H1 (cell line): ENCODE results near the gene PCDHGA3. TPM values are rescaled to one million over a fixed set of nuclear protein-coding genes. Genes with fewer than 3 reads are reported as not detected.

Source experiments
- CTCF ChIA-PET: fragments of 300-600 bp; sonication (Branson Sonifier 250); formaldehyde crosslinking; loops from one replicate; lab custom pipeline; 2021; ENCODE audit not compliant: partially characterized antibody; lab: Charles Lee
- POLR2A ChIA-PET: fragments of 300-600 bp; sonication (Branson Sonifier 250); formaldehyde crosslinking; loops from one replicate; lab custom pipeline; 2021; ENCODE audit warnings: inconsistent platforms; ENCODE audit not compliant: partially characterized antibody; lab: Charles Lee
- DNase-seq, 2 experiments: peaks; one replicate each; pipeline versions ENCODE4 v3.0.0 to v3.0.0-alpha.2; 2010 to 2022; ENCODE audit warnings: low spot score in 2 of 2, low read depth in 1 of 2, mixed read lengths in 1 of 2
- FAIRE-seq: peaks from 2 replicates; lab custom pipeline; 2011; peaks lifted over from hg19 to GRCh38; lab: Jason Lieb, UNC
- H2AFZ ChIP-seq: 2 replicates; pipeline ENCODE4 v1.8.1; 2012; ENCODE audit warnings: low read length, inconsistent platforms
- H2AK5ac ChIP-seq: 2 replicates; pipeline ENCODE4 v1.6.1; 2013; ENCODE audit warnings: low read depth, low read length
- H2BK120ac ChIP-seq: replicated peaks from 2 replicates; pipeline ENCODE3; 2013; ENCODE audit warnings: low read depth, low read length, inconsistent platforms
- H2BK12ac ChIP-seq: 2 replicates; pipeline ENCODE4 v1.6.1; 2013; ENCODE audit warnings: low read depth, low read length
- H2BK15ac ChIP-seq: 2 replicates; pipeline ENCODE4 v1.6.1; 2013; ENCODE audit warnings: low read length
- H2BK20ac ChIP-seq: 2 replicates; pipeline ENCODE4 v1.6.1; 2013; ENCODE audit warnings: low read length
- H2BK5ac ChIP-seq: 2 replicates; pipeline ENCODE4 v1.6.1; 2013; ENCODE audit warnings: low read depth, low read length
- H3K14ac ChIP-seq: 2 replicates; pipeline ENCODE4 v1.6.1; 2013; ENCODE audit warnings: inconsistent platforms; ENCODE audit not compliant: insufficient read length
- H3K18ac ChIP-seq: 2 replicates; pipeline ENCODE4 v1.6.1; 2013; ENCODE audit warnings: low read length; ENCODE audit errors: extremely low read depth
- H3K23ac ChIP-seq: 2 replicates; pipeline ENCODE4 v1.6.1; 2013; ENCODE audit warnings: inconsistent platforms; ENCODE audit not compliant: insufficient read length
- H3K23me2 ChIP-seq: 2 replicates; pipeline ENCODE4 v1.6.1; 2013; ENCODE audit warnings: low read depth, low read length
- H3K27ac ChIP-seq: 2 replicates; pipeline ENCODE4 v1.6.1; 2011; ENCODE audit warnings: low read depth, low read length, inconsistent platforms
- H3K27me3 ChIP-seq, 4 experiments: replicated peaks in 1 of 4; 1 replicate in 1 of 4; 2 replicates in 3 of 4; pipeline versions ENCODE4 v1.6.1 to v1.8.1; 2011 to 2013; ENCODE audit warnings: low read length in 3 of 4, mild to moderate bottlenecking in 3 of 4, inconsistent platforms in 2 of 4, mixed read lengths in 2 of 4, moderate library complexity in 1 of 4; ENCODE audit not compliant: control insufficient read depth in 3 of 4, insufficient read depth in 3 of 4; ENCODE audit errors: extremely low read depth in 1 of 4
- H3K36me3 ChIP-seq, 4 experiments: 2 replicates each; pipeline versions ENCODE4 v1.6.1 to v1.8.1; 2011 to 2013; ENCODE audit warnings: mild to moderate bottlenecking in 4 of 4, low read length in 3 of 4, moderate library complexity in 2 of 4, control low read depth in 1 of 4, inconsistent platforms in 1 of 4; ENCODE audit not compliant: insufficient read depth in 4 of 4, control insufficient read depth in 2 of 4
- H3K4ac ChIP-seq: replicated peaks from 2 replicates; pipeline ENCODE3; 2013; ENCODE audit warnings: low read length, low read depth, mixed read lengths, inconsistent platforms; ENCODE audit not compliant: insufficient read length
- H3K4me1 ChIP-seq, 4 experiments: replicated peaks in 1 of 4; 1 replicate in 1 of 4; 2 replicates in 3 of 4; pipeline versions ENCODE4 v1.6.1 to v1.8.1; 2011 to 2013; ENCODE audit warnings: low read length in 3 of 4, inconsistent platforms in 2 of 4, mixed read lengths in 1 of 4; ENCODE audit not compliant: insufficient read depth in 4 of 4, control insufficient read depth in 3 of 4
- H3K4me2 ChIP-seq, 2 experiments: 2 replicates each; pipeline versions ENCODE4 v1.6.1 to v1.8.1; 2011 to 2013; ENCODE audit warnings: low read depth in 2 of 2, low read length in 2 of 2, control low read depth in 1 of 2, inconsistent platforms in 1 of 2, mild to moderate bottlenecking in 1 of 2; ENCODE audit not compliant: insufficient read depth in 1 of 2
- H3K4me3 ChIP-seq, 4 experiments: fragments of 200-600, 300-600 bp in 1 of 4; sonication (generic), shearing (Covaris generic), sonication (Bioruptor Twin) in 1 of 4; 2 replicates each; pipeline versions ENCODE4 v1.5.1 to v1.8.1; 2011 to 2016; ENCODE audit warnings: low read length in 4 of 4, low read depth in 3 of 4, control low read depth in 2 of 4, inconsistent platforms in 2 of 4, mild to moderate bottlenecking in 2 of 4, mixed read lengths in 1 of 4, moderate library complexity in 1 of 4; ENCODE audit not compliant: insufficient read depth in 2 of 4; ENCODE audit errors: extremely low read depth in 1 of 4
- H3K56ac ChIP-seq: replicated peaks from 2 replicates; pipeline ENCODE3; 2013; ENCODE audit warnings: low read depth, mild to moderate bottlenecking, mixed read lengths, low read length, inconsistent platforms; ENCODE audit not compliant: insufficient read length
- H3K79me1 ChIP-seq: 2 replicates; pipeline ENCODE4 v1.6.1; 2013; ENCODE audit warnings: low read depth, low read length, control low read depth
- H3K79me2 ChIP-seq, 2 experiments: 2 replicates each; pipeline versions ENCODE4 v1.6.1 to v1.8.1; 2012 to 2013; ENCODE audit warnings: low read length in 2 of 2, mild to moderate bottlenecking in 2 of 2, inconsistent platforms in 1 of 2; ENCODE audit not compliant: insufficient read depth in 2 of 2, control insufficient read depth in 1 of 2
- H3K9ac ChIP-seq, 4 experiments: replicated peaks in 1 of 4; 1 replicate in 1 of 4; 2 replicates in 3 of 4; pipeline versions ENCODE4 v1.6.1 to v1.8.1; 2011 to 2013; ENCODE audit warnings: low read depth in 3 of 4, low read length in 3 of 4, control low read depth in 2 of 4, mild to moderate bottlenecking in 2 of 4, moderate library complexity in 2 of 4, inconsistent platforms in 1 of 4; ENCODE audit errors: extremely low read depth in 1 of 4
- H3K9me3 ChIP-seq, 2 experiments: 2 replicates each; pipeline versions ENCODE4 v1.6.1 to v1.8.1; 2012 to 2013; ENCODE audit warnings: mild to moderate bottlenecking in 2 of 2, moderate library complexity in 2 of 2, control low read depth in 1 of 2, inconsistent platforms in 1 of 2, low read depth in 1 of 2, low read length in 1 of 2, mixed read lengths in 1 of 2; ENCODE audit not compliant: insufficient read depth in 2 of 2
- H4K20me1 ChIP-seq, 2 experiments: replicated peaks in 1 of 2; 2 replicates each; pipeline versions ENCODE3 to v1.8.1; 2011 to 2013; ENCODE audit warnings: inconsistent platforms in 2 of 2, low read length in 2 of 2, mild to moderate bottlenecking in 1 of 2; ENCODE audit not compliant: insufficient read depth in 2 of 2, control insufficient read depth in 1 of 2
- H4K5ac ChIP-seq: 2 replicates; pipeline ENCODE4 v1.6.1; 2013; ENCODE audit warnings: low read length, low read depth, mixed read lengths, inconsistent platforms; ENCODE audit not compliant: insufficient read length
- H4K8ac ChIP-seq: 2 replicates; pipeline ENCODE4 v1.8.0; 2013; ENCODE audit warnings: mild to moderate bottlenecking, moderate library complexity, low read length, inconsistent platforms; ENCODE audit not compliant: insufficient read depth; ENCODE audit errors: extremely low read depth
- H4K91ac ChIP-seq: replicated peaks from 2 replicates; pipeline ENCODE3; 2013; ENCODE audit warnings: low read length, mixed read lengths, inconsistent platforms; ENCODE audit not compliant: insufficient read length
- BACH1 ChIP-seq: IDR thresholded peaks from 2 replicates; pipeline ENCODE4 v1.6.1; 2012; ENCODE audit warnings: low read length, improper control_type of control experiment
- EP300 ChIP-seq, 2 experiments: IDR thresholded peaks; 1 replicate in 1 of 2; 2 replicates in 1 of 2; pipeline ENCODE4 v1.6.1; 2011 to 2012; ENCODE audit warnings: low read depth in 2 of 2, low read length in 2 of 2, mild to moderate bottlenecking in 2 of 2, borderline replicate concordance in 1 of 2, inconsistent platforms in 1 of 2, moderate library complexity in 1 of 2
- HDAC2 ChIP-seq, 2 experiments: fragments of 300-600 bp in 1 of 2; sonication (generic) in 1 of 2; IDR thresholded peaks; 2 replicates each; pipeline ENCODE4 v1.6.1; 2011 to 2012; ENCODE audit warnings: low read depth in 2 of 2, low read length in 2 of 2, mild to moderate bottlenecking in 2 of 2, moderate library complexity in 2 of 2, borderline replicate concordance in 1 of 2, inconsistent platforms in 1 of 2
- TBP ChIP-seq: IDR thresholded peaks from 2 replicates; pipeline ENCODE4 v1.6.1; 2011; ENCODE audit warnings: low read depth, low read length, improper control_type of control experiment
- WGBS, 2 experiments: shearing (Covaris generic) in 1 of 2; methylation state at CpG; one replicate each; pipeline versions ENCODE4 v1.1.6 to v1.1.7; 2013 to 2015; ENCODE audit warnings: low lambda C conversion rate in 2 of 2, mixed read lengths in 2 of 2, inconsistent platforms in 1 of 2, low coverage in 1 of 2, missing lambda C conversion rate in 1 of 2; ENCODE audit not compliant: insufficient replicate concordance in 2 of 2, insufficient coverage in 1 of 2, insufficient read length in 1 of 2; ENCODE audit errors: extremely low coverage in 1 of 2, missing lambda C conversion rate in 1 of 2; 5-methylcytosine and 5-hydroxymethylcytosine counted together
- polyA plus RNA-seq, 7 experiments: library from polyadenylated mRNA; depleted of rRNA in 3 of 7; stranded (reverse) in 5 of 7; unstranded in 2 of 7; fragments of >200 nt in 5 of 7; fragments of 200-250 nt in 2 of 7; gene quantifications; 1 replicate in 5 of 7; 2 replicates in 1 of 7; 4 replicates in 1 of 7; pipeline versions ENCODE4 v1.2.1 to v1.2.3, GENCODE V29; 2011 to 2013; ENCODE audit warnings: missing spikeins in 2 of 7, mixed read lengths in 2 of 7
- total RNA-seq: library from RNA; stranded (reverse); fragmentation: NEBNext Ultra II Directional; extraction: Animal tissue kit (Norgen Biotek cat#: 25700); gene quantifications from 2 replicates; pipeline ENCODE4 v1.2.1, GENCODE V29; 2021

The PCDHGA3 gene
- total and polyA plus RNA-seq, 2 of the 8 experiments (the other 6 are each of a cell fraction or from before 2014, with no cell fraction given): 0.15 to 0.39 TPM

GRCh38 chr5:141303756-141304155 lies 39.9 kb upstream of the PCDHGA3 start, which contains the start of gene SLC25A2:
SLC25A2 (minus strand) TSS chr5:141304049; CDS start chr5:141303865, 184 bp downstream.
- Histone ChIP-seq H3K27ac (no peak within 1 kb of the TSS), H2BK12ac (no peak within 1 kb of the TSS), H2AK5ac (no peak within 1 kb of the TSS), H3K14ac (no peak within 1 kb of the TSS), H3K4ac (no peak within 1 kb of the TSS), H3K79me1 (no peaks in the 10 kb centered on the region), H3K4me1 (no peaks in the 10 kb centered on the region), H2BK5ac (no peak within 1 kb of the TSS), H4K5ac (no peak within 1 kb of the TSS), H3K79me2 (no peaks in the 10 kb centered on the region), H4K20me1 (no peaks in the 10 kb centered on the region), H3K56ac (no peak within 1 kb of the TSS), H3K23me2 (no peaks in the 10 kb centered on the region), H3K36me3 (no peaks in the 10 kb centered on the region), H2BK15ac (no peak within 1 kb of the TSS), H4K91ac (no peak within 1 kb of the TSS), H3K18ac (no peak within 1 kb of the TSS), H3K23ac (no peak within 1 kb of the TSS), H2BK20ac (no peak within 1 kb of the TSS), H3K9me3 (peaks cover 0 to 17% of the 10 kb centered on the region in 2 experiments; a peak in 2 of 4 replicates), H3K9ac (no peak within 1 kb of the TSS), H2BK120ac (no peak within 1 kb of the TSS), H3K4me2 (no peak within 1 kb of the TSS), H2AFZ (no peak within 1 kb of the TSS), H4K8ac (peak within 1 kb of the TSS; percentile 51; the same call in 1 of the 2 replicates), H3K27me3 (no peaks in the 10 kb centered on the region), H3K4me3 (no peak within 1 kb of the TSS)
- 92% methylated on average over 33 of the region's 36 CpGs; no CpG with 5 or more reads in 1 of the 2 experiments for WGBS, 2 experiments
- ChIA-PET CTCF (no interaction called here), POLR2A (no interaction called here)
- DNase-seq: no peak
- no peak for FAIRE-seq
- TF ChIP-seq EP300 (IDR thresholded peaks at IDR 0.05; ENCODE audit: borderline replicate concordance in 1 of 2, low read depth in 2 of 2, low read length in 2 of 2) (no peak), BACH1 (no peak), HDAC2 (IDR thresholded peaks at IDR 0.05; ENCODE audit: borderline replicate concordance in 1 of 2, low read depth in 2 of 2, low read length in 2 of 2) (no peak), TBP (no peak)
